Suprapubic skin (tissue), 4 donors: Measurements from ENCODE around the gene APOL1. TPM values are rescaled to one million over a fixed set of nuclear protein-coding genes. Genes with fewer than 3 reads are reported as not detected.

Experiments used
- DNase-seq, 2 donors: peaks; one replicate each; pipeline ENCODE4 v3.0.0-alpha.2; 2019; ENCODE audit warnings: low spot score in 2 of 2
- H3K27ac ChIP-seq: fragments of 200-600 bp; sonication (generic); one replicate; pipeline ENCODE4 v1.5.1; 2019
- H3K27me3 ChIP-seq: fragments of 200-600 bp; sonication (generic); one replicate; pipeline ENCODE4 v1.5.1; 2019
- H3K36me3 ChIP-seq: fragments of 200-600 bp; sonication (generic); one replicate; pipeline ENCODE4 v1.5.1; 2019
- H3K4me1 ChIP-seq: fragments of 200-600 bp; sonication (generic); one replicate; pipeline ENCODE4 v1.5.1; 2019
- H3K4me3 ChIP-seq: fragments of 200-600 bp; sonication (generic); one replicate; pipeline ENCODE4 v1.5.1; 2019; ENCODE audit warnings: mild to moderate bottlenecking
- H3K9me3 ChIP-seq: fragments of 200-600 bp; sonication (generic); one replicate; pipeline ENCODE4 v1.5.1; 2019
- EP300 ChIP-seq: sonication (generic); formaldehyde crosslinking; IDR thresholded peaks from one replicate; pipeline ENCODE4 v1.6.1; 2017; ENCODE audit warnings: antibody characterized with exemption
- POLR2A ChIP-seq, 2 donors: fragments of 450-650 bp; IDR thresholded peaks; one replicate each; pipeline ENCODE4 v1.6.1; 2017; ENCODE audit warnings: antibody characterized with exemption in 2 of 2, mild to moderate bottlenecking in 2 of 2, moderate library complexity in 2 of 2
- POLR2AphosphoS5 ChIP-seq, 3 donors: sonication (generic); formaldehyde crosslinking; IDR thresholded peaks; one replicate each; pipeline ENCODE4 v1.6.1; 2017; ENCODE audit warnings: antibody characterized with exemption in 3 of 3
- WGBS: methylation state at CpG from one replicate; pipeline ENCODE4 v1.1.5; 2018; 5-methylcytosine and 5-hydroxymethylcytosine counted together
- total RNA-seq, 4 donors: library from RNA; depleted of rRNA; stranded (reverse); fragments of >200 nt; gene quantifications; one replicate each; pipeline ENCODE4 v1.1.0, GENCODE V29; 2016
- TF ChIP-seq, protein P1 (sequence below), 2 donors: fragments of 200-600 bp in 1 of 2; fragments of 450-650 bp in 1 of 2; sonication (generic) in 1 of 2; IDR thresholded peaks; one replicate each; pipeline ENCODE4 v1.5.1; 2016 to 2019; ENCODE audit warnings: antibody characterized with exemption in 2 of 2, mild to moderate bottlenecking in 1 of 2, moderate library complexity in 1 of 2

Gene APOL1
- total RNA-seq, 4 donors from 2014 or later, result 1.2 to 7.3 (median 3.0) TPM

DNA sequence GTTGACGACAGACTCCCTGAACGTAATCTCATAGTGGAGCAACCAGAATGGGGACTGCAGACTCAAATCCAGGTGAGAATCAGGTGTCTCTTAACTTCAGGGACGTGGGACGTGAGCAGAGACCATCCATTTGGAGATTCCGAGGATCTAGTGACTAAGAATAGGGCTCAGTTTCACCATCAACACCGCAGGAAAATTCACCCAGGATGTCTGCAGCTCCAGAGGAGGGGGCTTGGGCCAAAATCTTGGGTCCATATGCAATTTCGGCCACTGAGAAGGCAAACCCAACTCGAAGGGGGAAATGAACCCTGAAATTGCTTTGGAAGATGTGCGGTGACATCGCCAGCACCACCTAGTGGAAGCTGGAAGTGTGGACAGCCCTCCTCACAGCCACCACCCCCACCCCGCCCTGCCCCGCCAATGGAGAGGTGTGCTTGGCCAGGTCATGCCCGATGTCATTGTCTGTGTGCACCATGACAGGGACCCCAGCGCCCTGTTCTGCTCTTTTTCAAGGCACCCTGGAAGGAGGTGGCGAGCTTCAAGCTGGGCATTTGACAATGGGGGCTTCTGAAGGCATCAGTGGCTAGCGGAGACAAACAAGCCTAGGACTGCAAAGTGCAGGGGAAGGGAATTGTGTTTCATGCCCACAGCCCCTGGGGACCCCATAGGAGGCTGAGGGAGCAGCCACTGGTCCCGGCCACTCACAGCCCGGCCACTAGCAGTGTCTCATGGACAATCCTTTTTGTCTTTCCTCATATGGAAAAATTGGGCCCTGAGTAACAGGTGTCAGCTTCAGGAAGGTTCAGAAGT lies 24.8 kb downstream of the APOL1 start:
- H3K4me3 ChIP-seq, result no peak overlapping the region
- H3K4me1 ChIP-seq, result peaks cover 7% of the 10 kb centered on the region
- peaks cover 21% of the 10 kb centered on the region for H3K36me3 ChIP-seq
- DNase-seq, result no peak
- TF ChIP-seq EP300, result no peak
- TF ChIP-seq, protein P1, sequence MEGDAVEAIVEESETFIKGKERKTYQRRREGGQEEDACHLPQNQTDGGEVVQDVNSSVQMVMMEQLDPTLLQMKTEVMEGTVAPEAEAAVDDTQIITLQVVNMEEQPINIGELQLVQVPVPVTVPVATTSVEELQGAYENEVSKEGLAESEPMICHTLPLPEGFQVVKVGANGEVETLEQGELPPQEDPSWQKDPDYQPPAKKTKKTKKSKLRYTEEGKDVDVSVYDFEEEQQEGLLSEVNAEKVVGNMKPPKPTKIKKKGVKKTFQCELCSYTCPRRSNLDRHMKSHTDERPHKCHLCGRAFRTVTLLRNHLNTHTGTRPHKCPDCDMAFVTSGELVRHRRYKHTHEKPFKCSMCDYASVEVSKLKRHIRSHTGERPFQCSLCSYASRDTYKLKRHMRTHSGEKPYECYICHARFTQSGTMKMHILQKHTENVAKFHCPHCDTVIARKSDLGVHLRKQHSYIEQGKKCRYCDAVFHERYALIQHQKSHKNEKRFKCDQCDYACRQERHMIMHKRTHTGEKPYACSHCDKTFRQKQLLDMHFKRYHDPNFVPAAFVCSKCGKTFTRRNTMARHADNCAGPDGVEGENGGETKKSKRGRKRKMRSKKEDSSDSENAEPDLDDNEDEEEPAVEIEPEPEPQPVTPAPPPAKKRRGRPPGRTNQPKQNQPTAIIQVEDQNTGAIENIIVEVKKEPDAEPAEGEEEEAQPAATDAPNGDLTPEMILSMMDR (IDR thresholded peaks at IDR 0.05), result peak; percentile 33 to 86
- 60% methylated on average over 10 of the region's 18 CpGs for WGBS
- no peaks in the 10 kb centered on the region for H3K27me3 ChIP-seq
- H3K9me3 ChIP-seq, result no peaks in the 10 kb centered on the region
- no peak overlapping the region for H3K27ac ChIP-seq

DNA sequence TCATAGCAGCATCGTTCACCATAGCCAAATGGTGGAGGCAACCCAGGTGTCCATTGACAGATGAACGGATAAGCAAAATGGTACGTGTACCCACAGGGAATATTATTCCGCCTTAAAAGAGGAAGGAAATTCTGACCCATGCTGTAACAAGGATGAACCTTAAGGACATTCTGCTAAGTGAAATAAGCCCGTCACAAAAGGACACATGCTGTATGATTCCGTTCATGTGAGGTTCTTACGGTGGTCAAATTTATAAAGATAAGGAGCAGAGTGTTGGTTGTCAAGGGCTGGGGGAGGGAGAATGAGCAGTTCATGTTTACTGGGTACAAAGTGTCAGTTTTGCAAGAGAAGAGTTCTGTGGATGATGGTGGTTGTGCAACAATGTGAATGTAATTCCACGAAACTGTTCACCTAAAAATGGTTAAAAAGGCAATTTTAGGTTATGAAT lies 26.3 kb downstream of the APOL1 start:
- 78% methylated on average over 8 of the region's 8 CpGs for WGBS

DNA sequence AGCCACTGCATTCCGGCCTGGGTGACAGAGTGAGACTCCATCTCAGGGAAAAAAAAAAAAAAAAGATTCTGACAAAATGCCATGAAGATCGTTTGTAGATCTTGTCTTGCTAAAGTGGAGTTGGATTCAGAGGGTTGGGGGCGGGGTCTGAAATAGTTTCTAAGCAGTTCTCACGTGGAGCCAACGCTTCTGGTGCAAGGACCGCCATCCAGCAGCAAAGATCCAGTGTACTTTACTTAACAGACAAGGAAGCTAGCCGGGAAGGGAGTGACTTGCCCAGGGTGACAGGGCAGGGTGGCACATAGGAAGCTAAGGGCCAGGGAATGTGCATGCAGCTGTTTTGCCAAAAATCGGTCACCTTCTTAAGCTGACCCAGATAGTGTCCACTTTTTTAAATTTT lies 27.4 kb downstream of the APOL1 start:
- H3K9me3 ChIP-seq, result no peaks in the 10 kb centered on the region
- no peak for DNase-seq
- peaks cover 7% of the 10 kb centered on the region for H3K4me1 ChIP-seq
- H3K27ac ChIP-seq, result no peak overlapping the region
- TF ChIP-seq POLR2A (IDR thresholded peaks at IDR 0.05), result no peak
- no peak for TF ChIP-seq POLR2AphosphoS5 (IDR thresholded peaks at IDR 0.05)
- TF ChIP-seq EP300, result no peak
- TF ChIP-seq, protein P1 (IDR thresholded peaks at IDR 0.05), result no peak
- H3K27me3 ChIP-seq, result no peaks in the 10 kb centered on the region
- 72% methylated on average over 8 of the region's 8 CpGs for WGBS
- peaks cover 48% of the 10 kb centered on the region for H3K36me3 ChIP-seq
- H3K4me3 ChIP-seq, result no peak overlapping the region

More for the DNA sequence above, 26.3 kb downstream of the APOL1 start:
- Histone ChIP-seq H3K4me3 (no peak overlapping the region), H3K36me3 (peaks cover 37% of the 10 kb centered on the region), H3K27ac (no peak overlapping the region), H3K9me3 (no peaks in the 10 kb centered on the region), H3K27me3 (no peaks in the 10 kb centered on the region), H3K4me1 (peaks cover 7% of the 10 kb centered on the region)
- TF ChIP-seq POLR2AphosphoS5 (IDR thresholded peaks at IDR 0.05) (no peak), POLR2A (IDR thresholded peaks at IDR 0.05) (no peak), EP300 (no peak)
- TF ChIP-seq, protein P1 (IDR thresholded peaks at IDR 0.05), result no peak
- no peak for DNase-seq

DNA sequence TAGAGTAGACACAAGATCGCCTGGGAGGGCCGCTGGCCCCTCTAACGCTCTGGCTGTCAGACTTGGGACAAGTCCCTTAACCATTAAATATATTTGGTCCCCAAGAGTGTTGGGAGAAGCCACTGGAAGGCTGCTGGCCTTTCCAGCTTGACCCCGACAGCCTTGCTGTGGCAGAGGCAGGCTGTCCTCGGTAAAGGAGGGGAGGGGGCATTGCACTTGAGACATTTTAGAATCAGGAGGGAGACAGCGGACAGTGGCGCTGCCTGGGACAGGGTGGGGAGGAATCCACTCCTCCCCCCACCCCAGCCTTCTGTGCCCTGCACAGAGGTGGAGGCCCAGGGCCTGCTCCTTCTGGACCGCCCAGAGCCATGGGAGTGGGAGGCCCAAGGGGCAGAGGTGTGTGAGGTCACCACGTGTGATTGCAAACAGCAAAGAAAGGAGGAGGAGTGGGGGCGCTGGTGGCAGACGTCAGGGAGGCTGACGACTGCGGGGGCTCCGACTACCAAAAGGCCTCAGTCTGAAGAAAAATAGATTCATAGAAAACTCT lies 28.9 kb downstream of the APOL1 start:
- no peak overlapping the region for H3K27ac ChIP-seq
- no peak for DNase-seq
- no peaks in the 10 kb centered on the region for H3K9me3 ChIP-seq
- H3K4me1 ChIP-seq, result peaks cover 19% of the 10 kb centered on the region
- H3K27me3 ChIP-seq, result no peaks in the 10 kb centered on the region
- 80% methylated on average over 12 of the region's 14 CpGs for WGBS
- TF ChIP-seq POLR2AphosphoS5 (IDR thresholded peaks at IDR 0.05) (no peak), EP300 (no peak), POLR2A (IDR thresholded peaks at IDR 0.05) (no peak)
- TF ChIP-seq, protein P1 (IDR thresholded peaks at IDR 0.05), result no peak
- no peak overlapping the region for H3K4me3 ChIP-seq
- peaks cover 63% of the 10 kb centered on the region for H3K36me3 ChIP-seq

DNA sequence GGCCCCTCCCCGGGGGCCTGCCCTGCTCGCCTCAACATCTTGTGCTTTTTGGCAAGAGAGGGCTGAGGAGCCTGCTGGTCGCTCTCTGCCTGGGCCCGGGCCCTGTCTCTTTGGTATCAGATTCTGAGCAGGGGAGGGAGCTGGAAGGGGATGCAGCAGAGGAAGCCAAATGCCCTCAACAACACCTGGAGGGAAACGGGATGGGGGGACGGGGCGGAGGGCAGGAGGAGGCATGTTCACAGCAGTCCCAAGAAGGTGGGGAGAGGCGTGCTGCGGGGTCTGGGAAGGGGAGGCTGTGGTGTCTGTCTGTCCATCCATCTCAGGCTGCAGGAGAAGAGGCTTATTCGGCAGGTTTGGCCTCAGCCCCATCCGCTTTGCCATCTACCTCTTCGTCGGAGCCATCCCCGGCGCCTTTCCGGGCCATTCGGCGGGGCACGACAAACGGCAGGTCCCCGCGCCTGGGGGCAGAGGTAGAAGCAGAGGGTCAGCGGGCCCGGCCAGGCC lies 29.4 kb downstream of the APOL1 start:
- peaks cover 68% of the 10 kb centered on the region for H3K36me3 ChIP-seq
- H3K4me1 ChIP-seq, result peaks cover 22% of the 10 kb centered on the region
- WGBS, result 84% methylated on average over 19 of the region's 24 CpGs
- no peak for TF ChIP-seq POLR2AphosphoS5 (IDR thresholded peaks at IDR 0.05)
- TF ChIP-seq POLR2A (IDR thresholded peaks at IDR 0.05), result no peak
- TF ChIP-seq EP300, result no peak
- TF ChIP-seq, protein P1 (IDR thresholded peaks at IDR 0.05), result no peak
- H3K27me3 ChIP-seq, result no peaks in the 10 kb centered on the region
- H3K4me3 ChIP-seq, result no peak overlapping the region
- no peak overlapping the region for H3K27ac ChIP-seq
- no peaks in the 10 kb centered on the region for H3K9me3 ChIP-seq
- no peak for DNase-seq
